SK-N-SH (cell line): ENCODE measurements around the gene ACACA. TPM values are rescaled to one million over a fixed set of nuclear protein-coding genes. Genes with fewer than 3 reads are reported as not detected.

ENCODE experiments used
- CTCF ChIA-PET: fragments of 300-600, 350-600 bp; formaldehyde crosslinking; extraction: SDS; loops from one replicate; lab custom pipeline; 2021; lab: Yijun Ruan, JAX
- POLR2A ChIA-PET: fragments of 350-600 bp; sonication (Branson Sonifier 250); formaldehyde crosslinking; extraction: SDS; loops from one replicate; lab custom pipeline; 2020; ENCODE audit warnings: antibody characterized with exemption, inconsistent platforms; lab: Yijun Ruan, JAX
- DNase-seq: peaks from one replicate; pipeline ENCODE4 v3.0.0; 2012
- H2AFZ ChIP-seq: fragments of 200-600 bp; sonication (generic); 2 replicates; pipeline ENCODE4 v1.8.1; 2016; ENCODE audit warnings: antibody characterized with exemption, mild to moderate bottlenecking, low read depth
- H3F3A ChIP-seq: fragments of 200-600 bp; sonication (generic); replicated peaks from 2 replicates; pipeline ENCODE3; 2016; ENCODE audit warnings: antibody characterized with exemption, mild to moderate bottlenecking; ENCODE audit not compliant: insufficient read depth
- H3K27ac ChIP-seq, 2 experiments: fragments of 200-500 bp in 1 of 2; fragments of 200-600 bp in 1 of 2; sonication (Bioruptor generic) in 1 of 2; sonication (generic), shearing (Covaris generic) in 1 of 2; 2 replicates each; pipeline versions ENCODE4 v1.5.1 to v1.6.1; 2014 to 2016; ENCODE audit warnings: low read depth in 2 of 2, inconsistent platforms in 1 of 2, low read length in 1 of 2, mild to moderate bottlenecking in 1 of 2, mixed read lengths in 1 of 2
- H3K27me3 ChIP-seq: fragments of 200-600 bp; sonication (generic), shearing (Covaris generic); 2 replicates; pipeline ENCODE4 v1.6.1; 2016; ENCODE audit warnings: mixed run types; ENCODE audit not compliant: insufficient read depth
- H3K36me3 ChIP-seq, 2 experiments: fragments of 200-500 bp in 1 of 2; fragments of 200-600 bp in 1 of 2; sonication (Bioruptor generic) in 1 of 2; sonication (generic) in 1 of 2; replicated peaks in 1 of 2; 2 replicates each; pipeline versions ENCODE3 to v1.5.1; 2014 to 2016; ENCODE audit warnings: low read length in 1 of 2, mild to moderate bottlenecking in 1 of 2; ENCODE audit not compliant: insufficient read depth in 2 of 2, control insufficient read depth in 1 of 2
- H3K4me1 ChIP-seq, 2 experiments: fragments of 200-500 bp in 1 of 2; fragments of 200-600 bp in 1 of 2; sonication (Bioruptor generic) in 1 of 2; sonication (generic), shearing (Covaris generic) in 1 of 2; 2 replicates each; pipeline versions ENCODE4 v1.5.1 to v1.6.1; 2014 to 2016; ENCODE audit warnings: low read depth in 1 of 2, low read length in 1 of 2, mixed run types in 1 of 2; ENCODE audit not compliant: insufficient read depth in 2 of 2, control insufficient read depth in 1 of 2
- H3K4me2 ChIP-seq: fragments of 200-600 bp; sonication (generic), shearing (Covaris generic); 2 replicates; pipeline ENCODE4 v1.6.1; 2017; ENCODE audit warnings: mixed run types
- H3K4me3 ChIP-seq, 2 experiments: fragments of 200-500 bp in 1 of 2; fragments of 200-600 bp in 1 of 2; sonication (Bioruptor generic) in 1 of 2; sonication (generic), shearing (Covaris generic) in 1 of 2; 2 replicates each; pipeline versions ENCODE4 v1.5.1 to v1.8.1; 2014 to 2016; ENCODE audit warnings: low read depth in 2 of 2, inconsistent platforms in 1 of 2, low read length in 1 of 2, mild to moderate bottlenecking in 1 of 2, mixed read lengths in 1 of 2, moderate library complexity in 1 of 2
- H3K79me2 ChIP-seq: fragments of 200-600 bp; sonication (generic); 2 replicates; pipeline ENCODE4 v1.8.1; 2017; ENCODE audit warnings: mild to moderate bottlenecking; ENCODE audit not compliant: insufficient read depth
- H3K9ac ChIP-seq: fragments of 200-600 bp; sonication (generic); 2 replicates; pipeline ENCODE4 v1.6.1; 2017; ENCODE audit warnings: mixed run types
- H3K9me2 ChIP-seq: fragments of 200-600 bp; sonication (generic); 2 replicates; pipeline ENCODE4 v1.6.1; 2017; ENCODE audit warnings: mixed run types
- H3K9me3 ChIP-seq: fragments of 200-600 bp; sonication (generic); 2 replicates; pipeline ENCODE4 v1.6.1; 2017; ENCODE audit warnings: mixed run types, mild to moderate bottlenecking, moderate library complexity
- H4K20me1 ChIP-seq: fragments of 200-600 bp; sonication (generic); 2 replicates; pipeline ENCODE4 v1.6.1; 2017; ENCODE audit warnings: mild to moderate bottlenecking, mixed run types; ENCODE audit not compliant: insufficient read depth
- CHD2 ChIP-seq: fragments of 150-350 bp; IDR thresholded peaks from 2 replicates; pipeline ENCODE4 v1.6.1; 2018; ENCODE audit warnings: low read length; ENCODE audit not compliant: partially characterized antibody
- CTCF ChIP-seq: fragments of 200-600 bp; sonication (generic); IDR thresholded peaks from 2 replicates; pipeline ENCODE4 v1.6.1; 2017; ENCODE audit warnings: antibody characterized with exemption, mild to moderate bottlenecking, moderate library complexity
- EP300 ChIP-seq, 2 experiments: IDR thresholded peaks; 2 replicates each; pipeline versions ENCODE4 v1.4.0 to v1.6.1; 2012; ENCODE audit warnings: borderline replicate concordance in 1 of 2, low read depth in 1 of 2, low read length in 1 of 2
- EZH2phosphoT487 ChIP-seq: fragments of 200-600 bp; sonication (generic); IDR thresholded peaks from 2 replicates; pipeline ENCODE4 v1.6.1; 2017; ENCODE audit warnings: low read depth, mixed run types, mild to moderate bottlenecking, antibody characterized with exemption, moderate library complexity, borderline replicate concordance
- FOXJ3 ChIP-seq: sonication (generic); formaldehyde crosslinking; IDR thresholded peaks from 2 replicates; pipeline ENCODE4 v1.5.1; 2020; ENCODE audit warnings: mild to moderate bottlenecking, missing genetic modification reagents
- GATA2 ChIP-seq: sonication (generic); formaldehyde crosslinking; IDR thresholded peaks from 2 replicates; pipeline ENCODE4 v1.5.0; 2020; ENCODE audit warnings: mild to moderate bottlenecking, missing genetic modification reagents
- IRF3 ChIP-seq: fragments of 150-350 bp; IDR thresholded peaks from 2 replicates; pipeline ENCODE4 v1.6.1; 2016; ENCODE audit warnings: mild to moderate bottlenecking, low read depth, low read length
- MAX ChIP-seq: IDR thresholded peaks from 2 replicates; pipeline ENCODE4 v1.4.0; 2012; ENCODE audit warnings: low read depth
- MEF2A ChIP-seq: IDR thresholded peaks from 2 replicates; pipeline ENCODE4 v1.4.0; 2012; ENCODE audit warnings: low read depth, borderline replicate concordance
- MXI1 ChIP-seq: IDR thresholded peaks from 2 replicates; pipeline ENCODE4 v1.6.1; 2012; ENCODE audit warnings: mild to moderate bottlenecking, low read depth, low read length, improper control_type of control experiment
- NRF1 ChIP-seq: IDR thresholded peaks from 2 replicates; pipeline ENCODE4 v1.6.1; 2012; ENCODE audit warnings: low read depth, mild to moderate bottlenecking, low read length
- PBX3 ChIP-seq: IDR thresholded peaks from 2 replicates; pipeline ENCODE4; 2012
- RXRA ChIP-seq: IDR thresholded peaks from 2 replicates; pipeline ENCODE4 v1.4.0; 2012; ENCODE audit warnings: low read depth, mild to moderate bottlenecking, borderline replicate concordance
- SIN3A ChIP-seq: IDR thresholded peaks from 2 replicates; pipeline ENCODE4 v1.6.1; 2012; ENCODE audit warnings: low read depth, mild to moderate bottlenecking, low read length, moderate library complexity, borderline replicate concordance
- SMC3 ChIP-seq: IDR thresholded peaks from 2 replicates; pipeline ENCODE4 v1.6.1; 2012; ENCODE audit warnings: low read depth, low read length, improper control_type of control experiment
- TAF1 ChIP-seq: IDR thresholded peaks from 2 replicates; pipeline ENCODE4 v1.6.1; 2012; ENCODE audit warnings: low read depth, mild to moderate bottlenecking, low read length, moderate library complexity, borderline replicate concordance
- USF1 ChIP-seq: IDR thresholded peaks from 2 replicates; pipeline ENCODE4 v1.4.0; 2012; ENCODE audit warnings: low read depth, borderline replicate concordance
- USF2 ChIP-seq: fragments of 150-350 bp; IDR thresholded peaks from 2 replicates; pipeline ENCODE4 v1.6.1; 2017; ENCODE audit warnings: antibody characterized with exemption, low read length, low read depth, borderline replicate concordance
- ZBTB33 ChIP-seq: IDR thresholded peaks from 2 replicates; pipeline ENCODE4 v1.4.0; 2012; ENCODE audit warnings: low read depth, borderline replicate concordance
- WGBS: methylation state at CpG from one replicate; pipeline ENCODE4 v1.1.6; 2017; ENCODE audit warnings: low lambda C conversion rate; 5-methylcytosine and 5-hydroxymethylcytosine counted together
- polyA plus RNA-seq, 3 experiments: library from polyadenylated mRNA; depleted of rRNA; stranded (reverse); fragments of >200 nt; gene quantifications; 2 replicates each; pipeline ENCODE4 v1.2.3, GENCODE V29; 2012

ACACA gene
- polyA plus RNA-seq, 1 of the 3 experiments (the other 2 are of a cell fraction) = 27.2 TPM

GRCh38 chr17:37358830-37359681 lies 47.6 kb downstream of the ACACA start (continued):
- peak; percentile 87; the same call in 1 of the 2 replicates for TF ChIP-seq SIN3A

- Histone ChIP-seq H3K27ac (peak overlapping the region; percentile 66 to 72; a peak in 3 of 4 replicates), H3F3A (peaks cover 7% of the 10 kb centered on the region), H3K9me2 (no peaks in the 10 kb centered on the region), H3K9ac (peak overlapping the region; percentile 63; the same call in 1 of the 2 replicates), H3K36me3 (peaks cover 0 to 4% of the 10 kb centered on the region in 2 experiments), H3K79me2 (peaks cover 50% of the 10 kb centered on the region), H3K9me3 (no peaks in the 10 kb centered on the region), H3K27me3 (no peaks in the 10 kb centered on the region), H4K20me1 (0 out of 2 replicates have a peak, but pooled peaks cover 11% of the 10 kb centered on the region), H3K4me2 (peak overlapping the region; percentile 99), H2AFZ (peak overlapping the region; percentile 62), H3K4me3 (peak overlapping the region; percentile 75 to 78), H3K4me1 (peaks cover 0 to 13% of the 10 kb centered on the region in 2 experiments; a peak in 2 of 4 replicates)
- WGBS = 4% methylated on average over 14 of the region's 21 CpGs
- DNase-seq = peak; percentile 84
- ChIA-PET CTCF (interaction anchor here (0.7 to 4.9 kb wide), 2 partner anchors 15 to 21 kb away, joined by 3 to 35 read pairs; no protein-coding TSS in a partner anchor), POLR2A (no interaction called here)
- TF ChIP-seq FOXJ3 (CRISPR knock-in tag) = no peak
- peak; percentile 72 for TF ChIP-seq USF1
- TF ChIP-seq GATA2 (CRISPR knock-in tag) = no peak
- no peak for TF ChIP-seq EP300 (IDR thresholded peaks at IDR 0.05; ENCODE audit: borderline replicate concordance in 1 of 2, low read depth in 1 of 2, low read length in 1 of 2)
- TF ChIP-seq MEF2A = no peak
- no peak for TF ChIP-seq RXRA
- no peak for TF ChIP-seq EZH2phosphoT487
- no peak for TF ChIP-seq CHD2
- no peak for TF ChIP-seq SMC3
- TF ChIP-seq ZBTB33 = no peak
- TF ChIP-seq IRF3 = no peak
- peak; percentile 96 for TF ChIP-seq MXI1
- TF ChIP-seq TAF1 = peak; percentile 49; the same call in 1 of the 2 replicates
- TF ChIP-seq PBX3 = no peak
- no peak for TF ChIP-seq NRF1
- peak; percentile 81 for TF ChIP-seq MAX
- TF ChIP-seq CTCF = no peak
- TF ChIP-seq USF2 = no peak
Observed at GRCh38 chr17:37358098-37358829, 48.4 kb downstream of the ACACA start.
